Measurements from ENCODE around the gene SGIP1.

- TF ChIP-seq POLR2A (IDR thresholded peaks at IDR 0.05; ENCODE audit: low read depth, low read length) = no peak
- TF ChIP-seq POLR2AphosphoS5 (IDR thresholded peaks at IDR 0.05; ENCODE audit: low read depth, low read length) = no peak
- no peak for TF ChIP-seq TAF1 (IDR thresholded peaks at IDR 0.05; ENCODE audit: low read depth, low read length)
- no peak for TF ChIP-seq PAX5 (IDR thresholded peaks at IDR 0.05; ENCODE audit: insufficient read depth, low read length, severe bottlenecking)
Observed at GRCh38 chr1:66550243-66550642, 16.3 kb downstream of the SGIP1 start.
